ENCODE data around the gene IL17REL.

DNA sequence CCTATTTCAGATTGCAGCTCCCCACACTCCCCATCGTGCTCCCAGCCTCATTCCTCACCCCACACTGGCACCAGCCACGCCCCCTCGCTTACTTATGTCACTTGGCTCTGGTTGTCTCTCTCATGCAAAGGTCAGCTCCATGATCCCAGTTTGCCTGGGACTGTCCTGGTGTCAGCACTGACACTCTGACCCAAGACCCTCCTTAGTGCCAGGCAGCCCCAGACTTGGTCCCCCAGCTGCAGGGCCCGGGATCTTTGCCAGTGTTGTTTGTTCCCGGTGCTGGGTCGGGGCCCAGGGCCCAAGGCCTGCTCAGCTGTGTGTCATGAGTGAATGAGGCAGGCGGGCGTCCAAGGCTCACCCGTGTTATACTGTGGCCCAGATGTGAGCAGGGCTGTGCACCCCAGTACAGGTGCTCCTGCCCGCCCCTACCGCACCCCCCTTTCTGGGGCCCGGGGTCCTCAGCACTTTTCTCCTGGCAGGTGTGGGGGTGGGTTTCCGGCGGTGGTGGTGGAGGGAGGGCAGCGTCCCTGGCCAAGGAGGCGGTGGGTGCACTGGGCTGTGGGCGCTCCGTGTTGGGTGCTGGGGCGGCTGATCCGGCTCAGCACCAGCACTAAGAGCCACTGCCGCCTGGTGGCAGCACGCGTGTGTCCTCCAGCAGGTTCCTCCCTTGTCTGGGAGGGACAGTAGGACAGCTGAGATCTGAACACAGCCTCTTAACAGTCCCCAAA is 19.5 kb downstream of the IL17REL start:
- no peak for TF ChIP-seq POLR2A (IDR thresholded peaks at IDR 0.05)
- TF ChIP-seq, protein P1, sequence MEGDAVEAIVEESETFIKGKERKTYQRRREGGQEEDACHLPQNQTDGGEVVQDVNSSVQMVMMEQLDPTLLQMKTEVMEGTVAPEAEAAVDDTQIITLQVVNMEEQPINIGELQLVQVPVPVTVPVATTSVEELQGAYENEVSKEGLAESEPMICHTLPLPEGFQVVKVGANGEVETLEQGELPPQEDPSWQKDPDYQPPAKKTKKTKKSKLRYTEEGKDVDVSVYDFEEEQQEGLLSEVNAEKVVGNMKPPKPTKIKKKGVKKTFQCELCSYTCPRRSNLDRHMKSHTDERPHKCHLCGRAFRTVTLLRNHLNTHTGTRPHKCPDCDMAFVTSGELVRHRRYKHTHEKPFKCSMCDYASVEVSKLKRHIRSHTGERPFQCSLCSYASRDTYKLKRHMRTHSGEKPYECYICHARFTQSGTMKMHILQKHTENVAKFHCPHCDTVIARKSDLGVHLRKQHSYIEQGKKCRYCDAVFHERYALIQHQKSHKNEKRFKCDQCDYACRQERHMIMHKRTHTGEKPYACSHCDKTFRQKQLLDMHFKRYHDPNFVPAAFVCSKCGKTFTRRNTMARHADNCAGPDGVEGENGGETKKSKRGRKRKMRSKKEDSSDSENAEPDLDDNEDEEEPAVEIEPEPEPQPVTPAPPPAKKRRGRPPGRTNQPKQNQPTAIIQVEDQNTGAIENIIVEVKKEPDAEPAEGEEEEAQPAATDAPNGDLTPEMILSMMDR (IDR thresholded peaks at IDR 0.05): peak; percentile 69 to 83 (median 74)
